B cell (primary cell): ENCODE data around the gene DACT3.

Source experiments
- EZH2 ChIP-seq: IDR thresholded peaks from 2 replicates; pipeline ENCODE4 v1.6.1; 2012; ENCODE audit warnings: borderline replicate concordance, low read depth, mild to moderate bottlenecking, moderate library complexity, low read length; ENCODE audit not compliant: insufficient read depth, poor library complexity, severe bottlenecking
- TF ChIP-seq, protein P1 (sequence below): fragments of 200-600 bp; IDR thresholded peaks from one replicate; pipeline ENCODE4 v1.8.0; 2022; ENCODE audit warnings: antibody characterized with exemption, mild to moderate bottlenecking

DNA sequence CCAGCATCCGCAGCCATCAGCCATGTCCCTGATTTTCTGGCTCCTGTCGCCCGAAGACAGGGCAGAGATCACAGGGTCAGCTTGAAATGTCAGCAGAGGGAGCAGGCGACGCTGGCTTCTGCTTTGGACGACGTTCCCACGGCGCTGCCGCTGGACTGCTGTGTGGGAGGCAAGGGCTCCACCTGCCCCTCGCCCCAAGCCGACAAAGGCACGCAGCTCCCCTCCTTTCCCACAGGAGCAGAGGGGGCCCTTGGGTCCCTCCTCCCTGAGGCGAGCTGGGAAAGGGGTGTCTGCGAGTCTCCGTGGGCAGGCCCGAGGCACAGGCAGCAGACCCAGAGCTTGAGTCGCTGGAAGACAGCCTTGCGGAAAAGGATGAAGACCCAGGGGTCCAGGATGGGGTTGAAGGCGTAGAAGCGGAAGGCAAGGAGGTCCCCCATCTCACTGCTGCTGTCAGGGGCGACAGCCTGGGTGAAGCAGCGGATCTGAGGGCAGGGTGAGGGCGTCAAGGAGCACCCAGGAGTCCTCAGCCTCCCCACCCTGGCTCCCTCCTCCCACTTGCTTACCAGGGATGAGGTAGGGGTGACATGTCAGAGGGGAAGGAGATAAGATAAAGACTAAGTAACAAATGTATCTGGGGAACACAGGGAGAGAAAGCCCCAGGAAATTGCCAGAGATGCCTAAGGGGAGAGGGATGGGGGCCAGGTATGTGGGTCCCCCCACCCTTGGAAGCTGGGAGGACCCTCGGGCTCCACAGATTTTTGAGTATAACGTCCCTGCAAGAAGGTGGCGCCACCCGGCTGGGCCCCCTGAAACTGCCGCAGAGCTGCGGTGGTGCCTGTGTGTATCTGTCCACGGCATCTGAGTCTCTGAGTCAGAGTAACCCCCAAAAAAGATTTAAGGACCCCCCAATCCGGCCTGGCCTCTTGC, 39.5 kb downstream of the DACT3 start:
- TF ChIP-seq, protein P1, sequence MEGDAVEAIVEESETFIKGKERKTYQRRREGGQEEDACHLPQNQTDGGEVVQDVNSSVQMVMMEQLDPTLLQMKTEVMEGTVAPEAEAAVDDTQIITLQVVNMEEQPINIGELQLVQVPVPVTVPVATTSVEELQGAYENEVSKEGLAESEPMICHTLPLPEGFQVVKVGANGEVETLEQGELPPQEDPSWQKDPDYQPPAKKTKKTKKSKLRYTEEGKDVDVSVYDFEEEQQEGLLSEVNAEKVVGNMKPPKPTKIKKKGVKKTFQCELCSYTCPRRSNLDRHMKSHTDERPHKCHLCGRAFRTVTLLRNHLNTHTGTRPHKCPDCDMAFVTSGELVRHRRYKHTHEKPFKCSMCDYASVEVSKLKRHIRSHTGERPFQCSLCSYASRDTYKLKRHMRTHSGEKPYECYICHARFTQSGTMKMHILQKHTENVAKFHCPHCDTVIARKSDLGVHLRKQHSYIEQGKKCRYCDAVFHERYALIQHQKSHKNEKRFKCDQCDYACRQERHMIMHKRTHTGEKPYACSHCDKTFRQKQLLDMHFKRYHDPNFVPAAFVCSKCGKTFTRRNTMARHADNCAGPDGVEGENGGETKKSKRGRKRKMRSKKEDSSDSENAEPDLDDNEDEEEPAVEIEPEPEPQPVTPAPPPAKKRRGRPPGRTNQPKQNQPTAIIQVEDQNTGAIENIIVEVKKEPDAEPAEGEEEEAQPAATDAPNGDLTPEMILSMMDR = no peak
- TF ChIP-seq EZH2 = no peak
